Keratinocyte (primary cell): ENCODE results near the gene RPL13. TPM values are rescaled to one million over a fixed set of nuclear protein-coding genes. Genes with fewer than 3 reads are reported as not detected.

Experiments used
- DNase-seq: peaks from one replicate; pipeline ENCODE4 v3.0.0-alpha.2; 2011; ENCODE audit warnings: low read depth, missing footprints, low spot score
- FAIRE-seq: peaks from 2 replicates; lab custom pipeline; 2011; peaks lifted over from hg19 to GRCh38; lab: Jason Lieb, UNC
- H2AFZ ChIP-seq: 2 replicates; pipeline ENCODE4 v1.6.0; 2012; ENCODE audit warnings: low read length, control low read depth, inconsistent platforms; ENCODE audit not compliant: control insufficient read depth
- H3K27ac ChIP-seq: 2 replicates; pipeline ENCODE4 v1.5.1; 2011; ENCODE audit warnings: low read length; ENCODE audit not compliant: control insufficient read depth, insufficient read depth
- H3K27me3 ChIP-seq: 3 replicates; pipeline ENCODE4 v1.6.0; 2011; ENCODE audit warnings: low read length; ENCODE audit not compliant: control insufficient read depth, insufficient read depth; ENCODE audit errors: extremely low read depth
- H3K36me3 ChIP-seq, 2 experiments: 2 replicates in 1 of 2; 3 replicates in 1 of 2; pipeline ENCODE4 v1.5.1; 2011; ENCODE audit warnings: low read length in 2 of 2, mild to moderate bottlenecking in 1 of 2; ENCODE audit not compliant: control insufficient read depth in 2 of 2, insufficient read depth in 2 of 2; ENCODE audit errors: extremely low read depth in 1 of 2
- H3K4me1 ChIP-seq: 3 replicates; pipeline ENCODE4 v1.5.1; 2011; ENCODE audit warnings: low read length; ENCODE audit not compliant: control insufficient read depth, insufficient read depth; ENCODE audit errors: extremely low read depth
- H3K4me2 ChIP-seq: 3 replicates; pipeline ENCODE4 v1.6.0; 2011; ENCODE audit warnings: low read depth, low read length; ENCODE audit not compliant: control insufficient read depth, insufficient read depth; ENCODE audit errors: extremely low read depth
- H3K4me3 ChIP-seq, 3 experiments: fragments of 200-600 bp in 1 of 3; sonication (generic) in 1 of 3; 2 replicates in 2 of 3; 3 replicates in 1 of 3; pipeline ENCODE4 v1.5.1; 2011 to 2016; ENCODE audit warnings: low read length in 3 of 3, mild to moderate bottlenecking in 3 of 3, control low read depth in 2 of 3, inconsistent platforms in 1 of 3, low read depth in 1 of 3, mixed read lengths in 1 of 3, mixed run types in 1 of 3, moderate library complexity in 1 of 3; ENCODE audit not compliant: control insufficient read depth in 2 of 3, insufficient read depth in 2 of 3; ENCODE audit errors: extremely low read depth in 1 of 3
- H3K79me2 ChIP-seq: 2 replicates; pipeline ENCODE4 v1.6.0; 2012; ENCODE audit warnings: low read length; ENCODE audit not compliant: control insufficient read depth, insufficient read depth
- H3K9ac ChIP-seq: 3 replicates; pipeline ENCODE4 v1.6.0; 2011; ENCODE audit warnings: low read length; ENCODE audit not compliant: control insufficient read depth, insufficient read depth; ENCODE audit errors: extremely low read depth
- H3K9me1 ChIP-seq: 3 replicates; pipeline ENCODE4 v1.6.0; 2011; ENCODE audit warnings: low read length; ENCODE audit not compliant: control insufficient read depth, insufficient read depth; ENCODE audit errors: extremely low read depth
- H3K9me3 ChIP-seq: 2 replicates; pipeline ENCODE4 v1.5.1; 2012; ENCODE audit warnings: low read depth, low read length; ENCODE audit not compliant: control insufficient read depth
- H4K20me1 ChIP-seq: 3 replicates; pipeline ENCODE4 v1.6.0; 2011; ENCODE audit warnings: low read length; ENCODE audit not compliant: control insufficient read depth, insufficient read depth; ENCODE audit errors: extremely low read depth
- EZH2 ChIP-seq: IDR thresholded peaks from one replicate; pipeline ENCODE4 v1.6.1; 2012; ENCODE audit warnings: inconsistent platforms, mild to moderate bottlenecking, low read length, moderate library complexity
- dilution Hi-C: fragments of 300-500 bp; cut with MboI; formaldehyde crosslinking; loops from one replicate; pipeline ENCODE4 v1.7.0; 2020; ENCODE audit warnings: low sequenced_read_pairs; ENCODE audit not compliant: extremely low pct_ligation_motif_present
- polyA plus RNA-seq, 5 experiments: library from polyadenylated mRNA; depleted of rRNA in 3 of 5; stranded (reverse) in 3 of 5; stranded (forward) in 1 of 5; unstranded in 1 of 5; fragments of >200 nt; gene quantifications; 1 replicate in 1 of 5; 2 replicates in 3 of 5; 3 replicates in 1 of 5; pipeline versions ENCODE4 v1.2.1 to v1.2.3, GENCODE V29; 2011 to 2012; ENCODE audit warnings: missing spikeins in 2 of 5, low read depth in 1 of 5, low replicate concordance in 1 of 5
- TF ChIP-seq, protein P1 (sequence below), 3 experiments: IDR thresholded peaks in 1 of 3; conservative IDR thresholded peaks in 1 of 3; optimal IDR thresholded peaks in 1 of 3; 2 replicates in 2 of 3; 3 replicates in 1 of 3; pipeline versions ENCODE3 to v1.5.1; 2011; ENCODE audit warnings: low read length in 3 of 3, mild to moderate bottlenecking in 3 of 3, moderate library complexity in 2 of 3, control low read depth in 1 of 3, inconsistent platforms in 1 of 3; ENCODE audit not compliant: insufficient read depth in 2 of 3; ENCODE audit errors: extremely low read depth in 1 of 3

Gene RPL13
- polyA plus RNA-seq, 1 donor (not counting 4 experiments of a cell fraction or from before 2014, with no cell fraction given) = 2,095 TPM

GRCh38 chr16:89531821-89532526 lies 28.5 kb upstream of the RPL13 start:
- H3K79me2 ChIP-seq = peaks cover 13% of the 10 kb centered on the region
- no peaks in the 10 kb centered on the region for H3K9me1 ChIP-seq
- H3K36me3 ChIP-seq = peaks cover 46 to 56% of the 10 kb centered on the region in 2 experiments
- no peak overlapping the region for H3K4me3 ChIP-seq
- H4K20me1 ChIP-seq = no peaks in the 10 kb centered on the region
- no peaks in the 10 kb centered on the region for H3K4me1 ChIP-seq
- H3K9ac ChIP-seq = no peak overlapping the region
- H3K4me2 ChIP-seq = no peak overlapping the region
- H3K27me3 ChIP-seq = no peaks in the 10 kb centered on the region
- no peak for TF ChIP-seq EZH2
- TF ChIP-seq, protein P1, sequence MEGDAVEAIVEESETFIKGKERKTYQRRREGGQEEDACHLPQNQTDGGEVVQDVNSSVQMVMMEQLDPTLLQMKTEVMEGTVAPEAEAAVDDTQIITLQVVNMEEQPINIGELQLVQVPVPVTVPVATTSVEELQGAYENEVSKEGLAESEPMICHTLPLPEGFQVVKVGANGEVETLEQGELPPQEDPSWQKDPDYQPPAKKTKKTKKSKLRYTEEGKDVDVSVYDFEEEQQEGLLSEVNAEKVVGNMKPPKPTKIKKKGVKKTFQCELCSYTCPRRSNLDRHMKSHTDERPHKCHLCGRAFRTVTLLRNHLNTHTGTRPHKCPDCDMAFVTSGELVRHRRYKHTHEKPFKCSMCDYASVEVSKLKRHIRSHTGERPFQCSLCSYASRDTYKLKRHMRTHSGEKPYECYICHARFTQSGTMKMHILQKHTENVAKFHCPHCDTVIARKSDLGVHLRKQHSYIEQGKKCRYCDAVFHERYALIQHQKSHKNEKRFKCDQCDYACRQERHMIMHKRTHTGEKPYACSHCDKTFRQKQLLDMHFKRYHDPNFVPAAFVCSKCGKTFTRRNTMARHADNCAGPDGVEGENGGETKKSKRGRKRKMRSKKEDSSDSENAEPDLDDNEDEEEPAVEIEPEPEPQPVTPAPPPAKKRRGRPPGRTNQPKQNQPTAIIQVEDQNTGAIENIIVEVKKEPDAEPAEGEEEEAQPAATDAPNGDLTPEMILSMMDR (optimal IDR thresholded peaks at IDR 0.05 in 1 of 3, IDR thresholded peaks at IDR 0.05 in 1 of 3, conservative IDR thresholded peaks at IDR 0.05 in 1 of 3; ENCODE audit: extremely low read depth in 1 of 3, insufficient read depth in 2 of 3, low read length in 3 of 3) = no peak
- no peak overlapping the region for H3K27ac ChIP-seq
- no peak for FAIRE-seq
- dilution Hi-C loops = no loop called here
- no peak for DNase-seq
- H2AFZ ChIP-seq = no peak overlapping the region
- H3K9me3 ChIP-seq = no peaks in the 10 kb centered on the region

- DNase-seq = no peak
These were observed 26.2 kb upstream of the RPL13 start for GRCh38 chr16:89534252-89534756.

More at GRCh38 chr16:89534252-89534756, 26.2 kb upstream of the RPL13 start:
- Histone ChIP-seq H3K9me3 (no peaks in the 10 kb centered on the region), H3K36me3 (peaks cover 49 to 54% of the 10 kb centered on the region in 2 experiments), H3K4me1 (no peaks in the 10 kb centered on the region), H4K20me1 (no peaks in the 10 kb centered on the region), H3K4me3 (no peak overlapping the region), H3K27ac (no peak overlapping the region), H3K27me3 (no peaks in the 10 kb centered on the region), H3K9ac (no peak overlapping the region), H3K4me2 (no peak overlapping the region), H2AFZ (no peak overlapping the region), H3K9me1 (no peaks in the 10 kb centered on the region), H3K79me2 (peaks cover 18% of the 10 kb centered on the region)
- no peak for TF ChIP-seq EZH2
- TF ChIP-seq, protein P1 (optimal IDR thresholded peaks at IDR 0.05 in 1 of 3, IDR thresholded peaks at IDR 0.05 in 1 of 3, conservative IDR thresholded peaks at IDR 0.05 in 1 of 3; ENCODE audit: extremely low read depth in 1 of 3, insufficient read depth in 2 of 3, low read length in 3 of 3) = no peak
- no peak for FAIRE-seq
- dilution Hi-C loops = no loop called here
